ENCODE measurements around the gene SAYSD1. TPM values are rescaled to one million over a fixed set of nuclear protein-coding genes. Genes with fewer than 3 reads are reported as not detected.

SAYSD1 gene
- total and polyA plus RNA-seq, 2 experiments from 2014 or later = 14.4 to 20.2 TPM

DNA sequence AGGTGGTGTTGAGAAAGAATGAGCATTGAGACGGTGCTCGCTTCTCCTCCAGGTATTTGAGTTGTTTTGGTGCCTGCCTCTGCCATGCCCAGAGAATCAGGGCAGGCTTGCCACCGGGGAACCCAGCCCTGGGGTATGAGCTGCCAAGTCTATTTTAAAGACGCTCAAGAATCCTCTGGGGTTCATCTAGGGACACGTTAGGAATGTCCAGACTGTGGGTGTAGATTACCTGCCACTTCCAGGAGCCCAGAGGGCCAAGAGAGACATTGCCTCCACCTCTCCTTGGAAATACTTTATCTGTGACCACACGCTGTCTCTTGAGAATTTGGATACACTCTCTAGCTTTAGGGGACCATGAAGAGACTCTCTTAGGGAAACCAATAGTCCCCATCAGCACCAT, 28.3 kb downstream of the SAYSD1 start:
- DNase-seq = no peak
- no peaks in the 10 kb centered on the region for H3K36me3 ChIP-seq (ENCODE audit: low read depth)
- H2AFZ ChIP-seq = no peak overlapping the region
- H3K9me2 ChIP-seq (ENCODE audit: insufficient read depth) = no peaks in the 10 kb centered on the region
- TF ChIP-seq EZH2phosphoT487 (IDR thresholded peaks at IDR 0.05; ENCODE audit: insufficient read depth, low read depth) = no peak
- TF ChIP-seq EZH2 (IDR thresholded peaks at IDR 0.05; ENCODE audit: insufficient read depth, poor library complexity, severe bottlenecking) = no peak
- H3K4me3 ChIP-seq = no peak overlapping the region
- H3K4me1 ChIP-seq (ENCODE audit: insufficient read depth) = no peaks in the 10 kb centered on the region
- H3K27ac ChIP-seq = no peak overlapping the region
- H3K9me3 ChIP-seq (ENCODE audit: low read depth) = no peaks in the 10 kb centered on the region
- in situ Hi-C loops (cut with MboI) = no loop called here
- H3K27me3 ChIP-seq (replicated peaks; ENCODE audit: insufficient read depth) = no peaks in the 10 kb centered on the region
- no peaks in the 10 kb centered on the region for H3K79me2 ChIP-seq (ENCODE audit: insufficient read depth)
- no peak overlapping the region for H3K9ac ChIP-seq
- H3K4me2 ChIP-seq (ENCODE audit: unreplicated experiment) = no peak overlapping the region
- no peaks in the 10 kb centered on the region for H3F3A ChIP-seq (ENCODE audit: insufficient read depth)
- 47 to 48% methylated on average over 6 of the region's 6 CpGs for WGBS, 2 experiments (ENCODE audit: low coverage in 1 of 2, low lambda C conversion rate in 2 of 2, missing lambda C conversion rate in 2 of 2)
- H4K20me1 ChIP-seq (ENCODE audit: insufficient read depth) = no peaks in the 10 kb centered on the region

DNA sequence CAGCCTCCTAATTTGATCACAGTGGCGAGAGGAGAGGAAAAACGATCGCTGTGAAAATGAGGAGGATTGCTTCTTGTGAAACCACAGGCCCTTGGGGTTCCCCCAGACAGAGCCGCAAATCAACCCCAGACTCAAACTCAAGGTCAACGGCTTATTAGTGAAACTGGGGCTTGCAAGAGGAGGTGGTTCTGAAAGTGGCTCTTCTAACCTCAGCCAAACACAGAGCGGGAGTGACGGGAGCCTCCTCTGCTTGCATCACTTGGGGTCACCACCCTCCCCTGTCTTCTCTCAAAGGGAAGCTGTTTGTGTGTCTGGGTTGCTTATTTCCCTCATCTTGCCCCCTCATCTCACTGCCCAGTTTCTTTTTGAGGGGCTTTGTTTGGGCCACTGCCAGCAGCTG, 28.7 kb downstream of the SAYSD1 start:
- in situ Hi-C loops (cut with MboI) = no loop called here
- Histone ChIP-seq H3K9ac (no peak overlapping the region), H3K4me3 (no peak overlapping the region), H3K4me1 (ENCODE audit: insufficient read depth) (no peaks in the 10 kb centered on the region), H4K20me1 (ENCODE audit: insufficient read depth) (no peaks in the 10 kb centered on the region), H3F3A (ENCODE audit: insufficient read depth) (no peaks in the 10 kb centered on the region), H3K36me3 (ENCODE audit: low read depth) (no peaks in the 10 kb centered on the region), H3K27me3 (replicated peaks; ENCODE audit: insufficient read depth) (no peaks in the 10 kb centered on the region), H3K79me2 (ENCODE audit: insufficient read depth) (no peaks in the 10 kb centered on the region), H3K4me2 (ENCODE audit: unreplicated experiment) (no peak overlapping the region), H3K27ac (no peak overlapping the region), H3K9me2 (ENCODE audit: insufficient read depth) (no peaks in the 10 kb centered on the region), H3K9me3 (ENCODE audit: low read depth) (no peaks in the 10 kb centered on the region), H2AFZ (no peak overlapping the region)
- no peak for DNase-seq
- TF ChIP-seq EZH2phosphoT487 (IDR thresholded peaks at IDR 0.05; ENCODE audit: insufficient read depth, low read depth) = no peak
- no peak for TF ChIP-seq EZH2 (IDR thresholded peaks at IDR 0.05; ENCODE audit: insufficient read depth, poor library complexity, severe bottlenecking)
- WGBS, 2 experiments (ENCODE audit: low coverage in 1 of 2, low lambda C conversion rate in 2 of 2, missing lambda C conversion rate in 2 of 2) = 43 to 53% methylated on average over 7 of the region's 7 CpGs

DNA sequence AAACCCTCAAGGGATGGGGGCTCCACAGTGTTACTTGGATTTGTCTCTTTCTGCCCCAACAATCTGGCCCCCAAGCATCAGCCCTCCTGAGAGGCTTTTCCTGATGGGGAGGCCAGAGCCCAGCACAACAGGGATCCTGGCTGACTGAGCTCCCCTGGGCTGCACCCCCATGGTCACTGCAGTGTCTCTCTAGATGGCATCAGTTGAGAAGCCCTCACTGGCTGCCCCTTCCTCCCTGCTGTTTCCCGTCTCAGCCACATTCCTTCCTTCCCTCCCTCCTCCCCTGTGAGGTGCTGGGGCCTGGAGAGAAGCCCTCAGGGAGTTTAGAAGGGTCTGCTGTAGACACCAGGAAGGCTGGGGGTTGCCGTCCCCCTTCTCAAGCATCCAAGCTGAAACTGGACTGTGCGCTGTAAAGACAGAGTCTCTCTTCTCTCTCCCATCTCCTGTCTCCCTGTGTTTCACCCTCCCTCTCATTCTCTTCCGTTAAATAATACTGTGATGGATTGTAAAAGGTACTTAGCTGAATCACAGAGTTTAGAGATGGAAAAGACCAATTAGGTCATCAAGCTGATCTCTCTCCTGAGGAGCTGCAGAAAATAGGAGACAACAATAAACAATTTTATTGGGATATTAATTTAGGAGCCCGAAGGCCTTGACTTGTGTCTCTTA, 29.7 kb downstream of the SAYSD1 start:
- no peak for TF ChIP-seq EZH2 (IDR thresholded peaks at IDR 0.05; ENCODE audit: insufficient read depth, poor library complexity, severe bottlenecking)
- TF ChIP-seq EZH2phosphoT487 (IDR thresholded peaks at IDR 0.05; ENCODE audit: insufficient read depth, low read depth) = no peak
- no peak overlapping the region for H3K9ac ChIP-seq
- DNase-seq = no peak
- H3K27ac ChIP-seq = no peak overlapping the region
- no peaks in the 10 kb centered on the region for H3K9me3 ChIP-seq (ENCODE audit: low read depth)
- H3K9me2 ChIP-seq (ENCODE audit: insufficient read depth) = no peaks in the 10 kb centered on the region
- no peaks in the 10 kb centered on the region for H4K20me1 ChIP-seq (ENCODE audit: insufficient read depth)
- no peaks in the 10 kb centered on the region for H3K36me3 ChIP-seq (ENCODE audit: low read depth)
- no peaks in the 10 kb centered on the region for H3K79me2 ChIP-seq (ENCODE audit: insufficient read depth)
- H3F3A ChIP-seq (ENCODE audit: insufficient read depth) = no peaks in the 10 kb centered on the region
- 41 to 59% methylated on average over 5 of the region's 5 CpGs for WGBS, 2 experiments (ENCODE audit: low coverage in 1 of 2, low lambda C conversion rate in 2 of 2, missing lambda C conversion rate in 2 of 2)
- in situ Hi-C loops (cut with MboI) = no loop called here
- no peak overlapping the region for H3K4me3 ChIP-seq
- H3K4me1 ChIP-seq (ENCODE audit: insufficient read depth) = no peaks in the 10 kb centered on the region
- no peaks in the 10 kb centered on the region for H3K27me3 ChIP-seq (replicated peaks; ENCODE audit: insufficient read depth)
- H3K4me2 ChIP-seq (ENCODE audit: unreplicated experiment) = no peak overlapping the region
- H2AFZ ChIP-seq = no peak overlapping the region

DNA sequence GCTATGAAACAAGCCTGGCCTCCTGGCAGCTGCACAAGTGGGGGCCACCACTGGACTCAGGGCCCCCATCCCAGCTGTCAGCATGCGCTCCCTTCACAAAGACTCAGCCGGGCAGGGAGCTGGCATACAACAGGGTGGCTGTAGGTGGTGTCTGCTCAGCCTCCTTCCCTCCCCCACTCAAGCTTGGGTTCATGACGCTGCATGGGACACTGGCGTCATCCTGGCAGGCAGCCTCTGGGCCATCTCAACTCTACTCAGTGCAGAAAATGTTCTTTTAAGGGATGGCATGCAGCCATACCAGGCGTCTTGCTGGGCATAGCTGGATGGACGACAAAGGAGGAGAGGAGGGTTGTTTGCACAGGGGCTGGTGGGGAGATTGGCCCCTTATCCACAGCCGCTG, 30.5 kb downstream of the SAYSD1 start:
- no peaks in the 10 kb centered on the region for H3F3A ChIP-seq (ENCODE audit: insufficient read depth)
- 53 to 56% methylated on average over 7 of the region's 7 CpGs for WGBS, 2 experiments (ENCODE audit: low coverage in 1 of 2, low lambda C conversion rate in 2 of 2, missing lambda C conversion rate in 2 of 2)
- in situ Hi-C loops (cut with MboI) = no loop called here

More for the DNA sequence above, 30.5 kb downstream of the SAYSD1 start:
- Histone ChIP-seq H3K36me3 (ENCODE audit: low read depth) (no peaks in the 10 kb centered on the region), H3K27me3 (replicated peaks; ENCODE audit: insufficient read depth) (no peaks in the 10 kb centered on the region), H3K79me2 (ENCODE audit: insufficient read depth) (no peaks in the 10 kb centered on the region), H4K20me1 (ENCODE audit: insufficient read depth) (no peaks in the 10 kb centered on the region), H3K9ac (no peak overlapping the region), H3K9me2 (ENCODE audit: insufficient read depth) (no peaks in the 10 kb centered on the region), H3K27ac (no peak overlapping the region), H3K4me3 (no peak overlapping the region), H3K9me3 (ENCODE audit: low read depth) (no peaks in the 10 kb centered on the region), H3K4me2 (ENCODE audit: unreplicated experiment) (no peak overlapping the region), H3K4me1 (ENCODE audit: insufficient read depth) (no peaks in the 10 kb centered on the region), H2AFZ (no peak overlapping the region)
- TF ChIP-seq EZH2 (IDR thresholded peaks at IDR 0.05; ENCODE audit: insufficient read depth, poor library complexity, severe bottlenecking) = no peak
- TF ChIP-seq EZH2phosphoT487 (IDR thresholded peaks at IDR 0.05; ENCODE audit: insufficient read depth, low read depth) = no peak
- DNase-seq = no peak

Measured in GM23248 (cell line).